ENCODE results near the gene FMO2. TPM values are rescaled to one million over a fixed set of nuclear protein-coding genes. Genes with fewer than 3 reads are reported as not detected.

The FMO2 gene
- total and polyA plus RNA-seq, 2 donors, result 0.61 to 5.5 TPM

DNA sequence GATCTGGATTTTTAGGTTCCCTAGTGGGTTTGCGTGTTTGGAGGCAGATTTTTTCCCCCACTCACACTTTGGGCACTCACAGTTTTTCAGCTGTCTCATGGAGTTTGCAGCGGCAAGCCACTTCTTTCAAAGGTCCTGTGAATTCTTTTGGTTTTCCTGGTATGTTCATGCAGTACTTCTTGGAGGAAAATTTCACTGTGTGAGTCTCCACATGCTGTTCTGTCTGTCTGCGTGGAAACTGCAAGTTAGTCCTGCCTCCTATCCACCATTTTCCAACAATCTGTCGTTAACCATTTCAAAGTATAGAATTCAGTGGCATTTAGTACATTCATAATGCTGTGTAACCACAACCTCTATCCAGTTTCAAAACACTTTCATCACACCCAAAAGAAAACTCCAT is 62.4 kb downstream of the FMO2 start:
- H3K27me3 ChIP-seq (ENCODE audit: control insufficient read depth in 2 of 2, insufficient read depth in 1 of 2, low read length in 1 of 2), result peaks cover 3 to 34% of the 10 kb centered on the region in 2 donors
- peaks cover 4 to 14% of the 10 kb centered on the region in 2 donors for H3K4me1 ChIP-seq (ENCODE audit: control insufficient read depth in 2 of 2, insufficient read depth in 2 of 2, low read length in 2 of 2)
- no peak overlapping the region for H3K27ac ChIP-seq (ENCODE audit: low read depth in 1 of 2, low read length in 1 of 2)
- no peak overlapping the region for H3K4me3 ChIP-seq (ENCODE audit: low read length in 2 of 2)
- H3K9me3 ChIP-seq (ENCODE audit: control insufficient read depth in 2 of 2, insufficient read depth in 1 of 2, low read length in 1 of 2), result peaks cover 0 to 4% of the 10 kb centered on the region in 2 donors
- 94% methylated on average over 4 of the region's 4 CpGs for WGBS
- no peaks in the 10 kb centered on the region for H3K36me3 ChIP-seq (ENCODE audit: control insufficient read depth in 2 of 2, insufficient read depth in 2 of 2, low read length in 1 of 2)
- no peak for DNase-seq (ENCODE audit: low read depth in 6 of 9, low spot score in 9 of 9)

DNA sequence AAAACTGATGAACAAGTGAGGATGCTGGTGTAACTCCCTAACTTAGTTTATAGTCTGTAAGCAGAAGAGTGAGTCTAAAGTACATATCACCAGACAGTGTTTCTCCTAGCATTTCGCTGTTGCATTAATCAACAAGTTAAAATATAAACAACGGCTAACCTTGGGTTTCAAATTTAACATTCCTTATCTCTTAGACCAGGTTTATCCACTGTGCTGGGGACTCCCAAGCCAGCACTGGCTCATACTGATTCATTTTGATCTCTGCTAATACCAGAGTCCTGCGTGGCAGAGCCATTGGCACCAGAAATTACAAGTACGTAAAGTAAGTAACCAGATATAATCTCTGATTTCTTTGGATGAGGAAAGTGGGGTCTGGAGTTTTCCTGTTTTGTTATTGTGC is 63.2 kb downstream of the FMO2 start, which contains the start of gene FMO1:
Gene FMO1, plus strand, starts transcription at position 193 of the 400 bp plus-strand sequence. CDS start 9,594 bp downstream, outside the sequence.
- 96% methylated on average over 4 of the region's 4 CpGs for WGBS
- H3K27ac ChIP-seq (ENCODE audit: low read depth in 1 of 2, low read length in 1 of 2), result no peak within 1 kb of the TSS
- H3K36me3 ChIP-seq (ENCODE audit: control insufficient read depth in 2 of 2, insufficient read depth in 2 of 2, low read length in 1 of 2), result no peaks in the 10 kb centered on the region
- H3K4me1 ChIP-seq (ENCODE audit: control insufficient read depth in 2 of 2, insufficient read depth in 2 of 2, low read length in 2 of 2), result peaks cover 4 to 16% of the 10 kb centered on the region in 2 donors
- H3K27me3 ChIP-seq (ENCODE audit: control insufficient read depth in 2 of 2, insufficient read depth in 1 of 2, low read length in 1 of 2), result peaks cover 3 to 35% of the 10 kb centered on the region in 2 donors
- DNase-seq (ENCODE audit: low read depth in 6 of 9, low spot score in 9 of 9), result no peak
- H3K4me3 ChIP-seq (ENCODE audit: low read length in 2 of 2), result no peak within 1 kb of the TSS
- H3K9me3 ChIP-seq (ENCODE audit: control insufficient read depth in 2 of 2, insufficient read depth in 1 of 2, low read length in 1 of 2), result peaks cover 0 to 6% of the 10 kb centered on the region in 2 donors

DNA sequence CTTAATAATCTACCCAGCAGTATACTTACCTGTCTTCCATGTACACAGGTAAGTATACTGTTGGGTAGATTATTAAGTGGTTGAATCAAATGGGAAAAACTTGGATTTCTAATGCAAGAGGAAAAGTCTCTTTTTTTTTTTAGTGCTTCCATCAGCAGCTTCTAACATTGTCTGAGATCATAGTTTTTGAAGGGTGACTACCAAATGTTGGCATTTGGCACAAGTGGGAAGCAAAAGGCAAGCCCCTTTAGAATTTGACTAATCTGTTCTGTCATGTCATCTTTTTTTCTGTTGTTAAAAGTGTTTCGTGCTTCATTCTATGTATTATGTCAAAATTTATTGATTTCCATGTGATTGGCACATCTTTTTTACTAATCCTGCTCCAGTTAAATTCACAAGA is 63.7 kb downstream of the FMO2 start:
- no peak overlapping the region for H3K4me3 ChIP-seq (ENCODE audit: low read length in 2 of 2)
- no peak overlapping the region for H3K27ac ChIP-seq (ENCODE audit: low read depth in 1 of 2, low read length in 1 of 2)

DNA sequence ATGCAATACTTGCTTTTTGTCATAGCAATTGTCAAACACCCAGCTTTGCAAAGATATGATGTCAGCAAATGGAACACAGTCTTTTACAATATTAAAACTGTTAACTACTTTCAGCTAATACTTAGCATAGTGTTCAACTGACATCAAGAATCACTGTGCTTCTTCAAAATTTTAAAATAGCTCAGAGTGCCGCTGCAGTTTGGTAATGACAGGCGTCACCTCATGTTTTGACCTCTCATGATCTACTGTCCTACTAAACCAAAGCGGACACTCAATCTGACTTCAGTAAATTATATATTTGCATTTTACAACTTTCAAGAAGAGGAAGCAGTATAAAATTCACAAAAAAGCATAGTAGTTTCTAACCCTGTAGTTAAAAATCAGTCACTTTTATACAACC is 65.2 kb downstream of the FMO2 start:
- no peak overlapping the region for H3K4me3 ChIP-seq (ENCODE audit: low read length in 2 of 2)
- no peak for DNase-seq (ENCODE audit: low read depth in 6 of 9, low spot score in 9 of 9)
- 97% methylated on average over 3 of the region's 3 CpGs for WGBS
- no peak overlapping the region for H3K27ac ChIP-seq (ENCODE audit: low read depth in 1 of 2, low read length in 1 of 2)
- H3K27me3 ChIP-seq (ENCODE audit: control insufficient read depth in 2 of 2, insufficient read depth in 1 of 2, low read length in 1 of 2), result peaks cover 3 to 37% of the 10 kb centered on the region in 2 donors
- H3K9me3 ChIP-seq (ENCODE audit: control insufficient read depth in 2 of 2, insufficient read depth in 1 of 2, low read length in 1 of 2), result peaks cover 0 to 6% of the 10 kb centered on the region in 2 donors
- H3K4me1 ChIP-seq (ENCODE audit: control insufficient read depth in 2 of 2, insufficient read depth in 2 of 2, low read length in 2 of 2), result peaks cover 4 to 16% of the 10 kb centered on the region in 2 donors
- H3K36me3 ChIP-seq (ENCODE audit: control insufficient read depth in 2 of 2, insufficient read depth in 2 of 2, low read length in 1 of 2), result no peaks in the 10 kb centered on the region

More for the DNA sequence above, 63.7 kb downstream of the FMO2 start:
- H3K4me1 ChIP-seq (ENCODE audit: control insufficient read depth in 2 of 2, insufficient read depth in 2 of 2, low read length in 2 of 2), result peaks cover 4 to 16% of the 10 kb centered on the region in 2 donors
- H3K27me3 ChIP-seq (ENCODE audit: control insufficient read depth in 2 of 2, insufficient read depth in 1 of 2, low read length in 1 of 2), result peaks cover 3 to 35% of the 10 kb centered on the region in 2 donors
- no peaks in the 10 kb centered on the region for H3K36me3 ChIP-seq (ENCODE audit: control insufficient read depth in 2 of 2, insufficient read depth in 2 of 2, low read length in 1 of 2)
- DNase-seq (ENCODE audit: low read depth in 6 of 9, low spot score in 9 of 9), result no peak
- peaks cover 0 to 6% of the 10 kb centered on the region in 2 donors for H3K9me3 ChIP-seq (ENCODE audit: control insufficient read depth in 2 of 2, insufficient read depth in 1 of 2, low read length in 1 of 2)
- 0% methylated on average over 1 of the region's 1 CpG for WGBS

DNA sequence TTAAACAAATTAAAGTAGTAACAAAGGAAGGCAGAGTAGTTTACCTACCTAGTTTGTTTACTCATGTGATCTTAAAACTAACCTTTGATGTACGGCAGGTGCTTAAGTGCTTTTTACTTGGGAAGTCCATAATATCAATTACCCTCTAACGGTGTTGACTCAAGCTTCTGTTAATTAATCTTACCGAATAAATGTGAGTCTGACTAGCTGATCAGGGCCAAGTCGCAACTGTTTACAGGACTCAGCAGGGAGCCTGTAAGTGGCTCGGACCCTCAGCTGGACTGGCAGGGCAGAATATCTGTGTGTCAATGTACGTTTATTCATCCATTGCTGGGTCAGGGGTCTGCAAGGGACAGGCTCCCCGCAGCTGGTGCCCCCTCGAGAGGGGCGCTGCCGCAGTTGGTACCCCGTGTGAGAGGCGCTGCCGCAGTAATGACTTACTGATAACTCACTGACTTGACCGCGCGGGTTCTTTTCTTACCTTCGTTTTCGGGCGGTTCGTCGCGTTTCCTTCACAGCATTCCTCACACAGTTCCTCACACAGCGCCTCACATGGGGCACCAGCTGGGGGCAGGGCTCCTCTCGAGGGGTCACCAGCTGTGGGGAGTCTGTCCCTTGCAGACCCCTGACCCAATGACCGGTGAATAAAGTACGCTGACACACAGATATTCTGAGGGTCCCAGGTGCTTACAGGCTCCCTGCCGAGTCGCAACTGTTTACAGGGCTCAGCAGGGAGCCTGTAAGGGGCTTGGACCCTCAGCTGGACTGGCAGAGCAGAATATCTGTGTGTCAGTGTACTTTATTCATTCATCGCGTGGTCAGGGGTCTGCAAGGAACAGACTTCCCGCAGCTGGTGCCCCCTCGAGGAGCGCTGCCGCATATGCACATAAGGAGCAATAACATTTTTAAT is 66.2 kb downstream of the FMO2 start:
- peaks cover 0 to 6% of the 10 kb centered on the region in 2 donors for H3K9me3 ChIP-seq (ENCODE audit: control insufficient read depth in 2 of 2, insufficient read depth in 1 of 2, low read length in 1 of 2)
- peaks cover 4 to 16% of the 10 kb centered on the region in 2 donors for H3K4me1 ChIP-seq (ENCODE audit: control insufficient read depth in 2 of 2, insufficient read depth in 2 of 2, low read length in 2 of 2)
- DNase-seq (ENCODE audit: low read depth in 6 of 9, low spot score in 9 of 9), result peak in 1 of 9 donors; percentile 25
- H3K36me3 ChIP-seq (ENCODE audit: control insufficient read depth in 2 of 2, insufficient read depth in 2 of 2, low read length in 1 of 2), result no peaks in the 10 kb centered on the region
- peak overlapping the region; percentile 12 to 42 for H3K27ac ChIP-seq (ENCODE audit: low read depth in 1 of 2, low read length in 1 of 2)
- H3K4me3 ChIP-seq (ENCODE audit: low read length in 2 of 2), result peak overlapping the region; percentile 32 to 40
- peaks cover 3 to 37% of the 10 kb centered on the region in 2 donors for H3K27me3 ChIP-seq (ENCODE audit: control insufficient read depth in 2 of 2, insufficient read depth in 1 of 2, low read length in 1 of 2)
- WGBS, result 7% methylated on average over 34 of the region's 34 CpGs

DNA sequence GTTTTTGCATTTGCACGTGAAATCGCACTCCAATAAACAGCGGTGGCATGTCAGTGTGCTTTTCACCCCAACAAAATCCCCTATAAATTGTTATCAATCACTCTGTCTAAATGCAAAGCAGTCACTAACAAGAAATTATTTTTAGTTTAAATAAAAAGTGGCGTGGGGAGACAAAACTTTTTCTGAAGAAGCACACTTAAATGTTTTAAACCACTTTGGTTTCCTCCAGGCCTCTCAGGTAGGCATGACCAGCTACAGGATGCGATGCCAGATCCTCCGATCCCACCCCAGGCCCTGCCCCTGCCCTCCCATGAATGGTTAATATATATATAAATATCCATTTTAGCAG is 66.8 kb downstream of the FMO2 start:
- H3K36me3 ChIP-seq (ENCODE audit: control insufficient read depth in 2 of 2, insufficient read depth in 2 of 2, low read length in 1 of 2), result no peaks in the 10 kb centered on the region
- H3K27ac ChIP-seq (ENCODE audit: low read depth in 1 of 2, low read length in 1 of 2), result no peak overlapping the region
- H3K4me1 ChIP-seq (ENCODE audit: control insufficient read depth in 2 of 2, insufficient read depth in 2 of 2, low read length in 2 of 2), result peaks cover 4 to 16% of the 10 kb centered on the region in 2 donors
- H3K9me3 ChIP-seq (ENCODE audit: control insufficient read depth in 2 of 2, insufficient read depth in 1 of 2, low read length in 1 of 2), result peaks cover 0 to 6% of the 10 kb centered on the region in 2 donors
- peaks cover 3 to 37% of the 10 kb centered on the region in 2 donors for H3K27me3 ChIP-seq (ENCODE audit: control insufficient read depth in 2 of 2, insufficient read depth in 1 of 2, low read length in 1 of 2)
- H3K4me3 ChIP-seq (ENCODE audit: low read length in 2 of 2), result peak overlapping the region in 1 of 2 donors; percentile 32
- no peak for DNase-seq (ENCODE audit: low read depth in 6 of 9, low spot score in 9 of 9)
- WGBS, result 43% methylated on average over 6 of the region's 6 CpGs

DNA sequence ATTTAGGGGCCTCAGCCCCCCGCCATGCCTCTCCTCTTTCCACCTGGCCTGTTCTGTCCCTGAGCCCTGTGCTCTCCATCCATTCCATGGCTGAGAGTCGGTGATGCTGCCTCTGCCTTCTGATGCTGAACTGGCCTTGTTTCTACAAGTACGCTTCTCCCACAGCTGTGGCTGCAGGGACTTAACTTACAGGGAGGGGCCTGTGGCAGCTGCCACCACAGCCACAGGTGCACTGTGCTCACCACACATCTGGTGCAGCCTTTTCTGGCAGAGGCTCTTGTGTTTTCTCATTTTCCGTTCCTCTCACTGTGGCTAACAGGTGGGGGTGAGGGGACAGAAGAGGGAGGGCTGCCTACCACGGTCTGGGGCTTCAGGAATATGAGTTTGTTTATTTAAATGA is 67.4 kb downstream of the FMO2 start:
- H3K9me3 ChIP-seq (ENCODE audit: control insufficient read depth in 2 of 2, insufficient read depth in 1 of 2, low read length in 1 of 2), result peaks cover 0 to 6% of the 10 kb centered on the region in 2 donors
- peaks cover 3 to 37% of the 10 kb centered on the region in 2 donors for H3K27me3 ChIP-seq (ENCODE audit: control insufficient read depth in 2 of 2, insufficient read depth in 1 of 2, low read length in 1 of 2)
- 25% methylated on average over 5 of the region's 5 CpGs for WGBS
- DNase-seq (ENCODE audit: low read depth in 6 of 9, low spot score in 9 of 9), result peak in 6 of 9 donors; percentile 16 to 72 (median 37)
- no peak overlapping the region for H3K4me3 ChIP-seq (ENCODE audit: low read length in 2 of 2)
- no peaks in the 10 kb centered on the region for H3K36me3 ChIP-seq (ENCODE audit: control insufficient read depth in 2 of 2, insufficient read depth in 2 of 2, low read length in 1 of 2)
- H3K27ac ChIP-seq (ENCODE audit: low read depth in 1 of 2, low read length in 1 of 2), result no peak overlapping the region
- peaks cover 4 to 19% of the 10 kb centered on the region in 2 donors for H3K4me1 ChIP-seq (ENCODE audit: control insufficient read depth in 2 of 2, insufficient read depth in 2 of 2, low read length in 2 of 2)

DNA sequence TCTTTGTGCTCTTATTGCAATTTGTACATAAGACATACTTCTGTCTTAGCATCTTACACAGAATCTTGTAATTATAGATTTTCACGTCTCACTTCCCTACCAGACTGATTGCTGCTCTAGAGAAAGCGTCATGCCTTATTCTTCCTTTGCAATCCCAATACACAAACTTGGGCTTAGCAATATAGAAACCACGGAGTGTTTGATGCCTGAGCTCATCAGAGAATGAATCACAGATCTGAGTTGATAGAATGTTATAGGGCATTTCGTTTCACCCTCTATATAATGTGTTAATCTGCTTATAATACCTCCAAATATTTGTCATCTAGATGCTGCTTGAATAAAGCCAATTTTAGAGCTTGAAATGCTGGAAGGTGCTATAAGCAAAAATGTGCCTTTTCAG is 69.8 kb downstream of the FMO2 start:
- H3K27ac ChIP-seq (ENCODE audit: low read depth in 1 of 2, low read length in 1 of 2), result no peak overlapping the region
- no peak for DNase-seq (ENCODE audit: low read depth in 6 of 9, low spot score in 9 of 9)
- WGBS, result 88% methylated on average over 4 of the region's 4 CpGs

DNA sequence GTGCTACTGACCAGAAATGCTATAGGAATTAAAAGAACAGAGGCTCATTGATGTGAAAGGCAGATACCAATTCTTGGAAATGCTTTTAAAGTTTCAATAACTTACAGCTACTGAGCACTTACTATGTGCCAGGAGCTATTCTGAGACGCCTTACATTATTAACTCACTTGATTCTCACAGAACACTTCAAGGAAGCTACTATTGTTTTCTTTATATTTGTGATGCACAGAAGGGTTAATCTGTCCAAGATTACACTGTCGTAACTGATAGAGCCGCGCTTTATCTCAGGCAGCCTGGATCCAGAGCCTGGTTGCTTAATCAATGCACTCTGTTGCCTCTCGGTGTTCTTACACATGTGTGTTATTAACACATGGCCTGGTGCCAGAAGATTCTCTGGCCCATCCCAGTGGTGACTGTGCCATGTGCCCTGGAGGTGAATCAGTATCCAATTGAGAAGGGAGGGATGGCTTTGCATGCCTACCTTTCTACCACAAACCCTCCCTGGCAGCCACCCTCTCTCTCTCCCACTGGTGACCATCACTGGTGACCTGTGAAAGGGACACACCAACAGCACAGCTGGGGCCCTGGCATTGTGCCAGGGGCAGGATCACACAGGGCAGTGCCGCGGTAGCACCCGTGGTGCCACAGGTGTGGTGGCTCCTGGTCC is 72.0 kb downstream of the FMO2 start:
- Histone ChIP-seq H3K4me1 (ENCODE audit: control insufficient read depth in 2 of 2, insufficient read depth in 2 of 2, low read length in 2 of 2) (peaks cover 0 to 10% of the 10 kb centered on the region in 2 donors), H3K36me3 (ENCODE audit: control insufficient read depth in 2 of 2, insufficient read depth in 2 of 2, low read length in 1 of 2) (no peaks in the 10 kb centered on the region), H3K27me3 (ENCODE audit: control insufficient read depth in 2 of 2, insufficient read depth in 1 of 2, low read length in 1 of 2) (peaks cover 0 to 9% of the 10 kb centered on the region in 2 donors), H3K27ac (ENCODE audit: low read depth in 1 of 2, low read length in 1 of 2) (peak overlapping the region in 1 of 2 donors; percentile 50), H3K9me3 (ENCODE audit: control insufficient read depth in 2 of 2, insufficient read depth in 1 of 2, low read length in 1 of 2) (peaks cover 0 to 6% of the 10 kb centered on the region in 2 donors), H3K4me3 (ENCODE audit: low read length in 2 of 2) (no peak overlapping the region)
- no peak for DNase-seq (ENCODE audit: low read depth in 6 of 9, low spot score in 9 of 9)
- 87% methylated on average over 8 of the region's 8 CpGs for WGBS

More for the DNA sequence above, 69.8 kb downstream of the FMO2 start:
- Histone ChIP-seq H3K4me3 (ENCODE audit: low read length in 2 of 2) (no peak overlapping the region), H3K4me1 (ENCODE audit: control insufficient read depth in 2 of 2, insufficient read depth in 2 of 2, low read length in 2 of 2) (peaks cover 4 to 19% of the 10 kb centered on the region in 2 donors), H3K36me3 (ENCODE audit: control insufficient read depth in 2 of 2, insufficient read depth in 2 of 2, low read length in 1 of 2) (no peaks in the 10 kb centered on the region), H3K9me3 (ENCODE audit: control insufficient read depth in 2 of 2, insufficient read depth in 1 of 2, low read length in 1 of 2) (peaks cover 0 to 6% of the 10 kb centered on the region in 2 donors), H3K27me3 (ENCODE audit: control insufficient read depth in 2 of 2, insufficient read depth in 1 of 2, low read length in 1 of 2) (peaks cover 3 to 29% of the 10 kb centered on the region in 2 donors)

All from thymus (tissue), 11 donors.